CD4-positive, alpha-beta T cell treated with Interleukin-15 for 4 hours (primary cell): ENCODE results near the gene DEGS2.
"Not testable (repeated sequence)": the region's sequence is repeated elsewhere in the genome, so short reads cannot be mapped to it uniquely, and the experiment has no call there.

ENCODE experiments used
- DNase-seq: peaks from one replicate; pipeline ENCODE4 v3.0.0-alpha.2; 2020; ENCODE audit warnings: low spot score

DEGS2 gene

DNA sequence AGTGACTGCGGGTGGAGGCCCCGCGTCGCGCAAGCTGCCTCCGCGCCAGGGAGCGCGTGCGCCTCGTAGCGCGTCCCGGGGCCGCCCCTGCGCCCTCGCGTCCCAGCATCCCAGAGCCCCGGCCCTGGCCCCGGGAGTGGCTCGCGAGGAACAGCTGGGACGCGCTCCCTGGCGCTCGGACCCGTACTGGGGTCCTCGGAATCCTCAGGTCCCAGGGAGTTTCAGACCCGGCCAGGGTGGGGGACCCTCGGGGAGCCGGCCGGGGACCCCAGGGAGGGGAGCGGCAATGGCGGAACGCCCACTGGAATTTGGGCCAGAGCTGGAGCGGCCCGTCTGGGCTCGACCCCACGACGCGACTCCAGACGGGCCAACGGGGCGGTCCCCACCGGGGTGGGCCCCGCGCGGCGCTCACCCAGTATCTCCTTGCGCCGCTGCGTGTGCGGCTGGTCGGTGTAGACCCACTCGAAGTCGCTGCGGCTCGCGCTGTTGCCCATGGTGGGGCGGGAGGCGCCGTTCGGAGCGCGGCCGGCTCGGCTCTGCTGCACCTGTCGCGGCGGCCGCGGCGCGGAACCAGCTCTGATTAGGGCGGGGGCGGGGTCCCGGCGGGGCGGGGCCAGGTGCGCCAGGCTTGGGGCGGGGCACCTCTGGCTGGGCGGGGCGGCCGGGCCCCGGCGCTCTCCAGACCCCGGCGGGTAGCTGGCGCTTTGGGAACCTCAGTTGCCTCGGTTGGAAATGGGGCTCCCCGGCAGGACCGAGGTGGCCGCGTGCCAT, at the start of gene DEGS2:
DEGS2 (minus strand) TSS at position 552 of the 771 bp plus-strand sequence; CDS start at position 494, 58 bp downstream.
- peak; percentile 36 for DNase-seq

DNA sequence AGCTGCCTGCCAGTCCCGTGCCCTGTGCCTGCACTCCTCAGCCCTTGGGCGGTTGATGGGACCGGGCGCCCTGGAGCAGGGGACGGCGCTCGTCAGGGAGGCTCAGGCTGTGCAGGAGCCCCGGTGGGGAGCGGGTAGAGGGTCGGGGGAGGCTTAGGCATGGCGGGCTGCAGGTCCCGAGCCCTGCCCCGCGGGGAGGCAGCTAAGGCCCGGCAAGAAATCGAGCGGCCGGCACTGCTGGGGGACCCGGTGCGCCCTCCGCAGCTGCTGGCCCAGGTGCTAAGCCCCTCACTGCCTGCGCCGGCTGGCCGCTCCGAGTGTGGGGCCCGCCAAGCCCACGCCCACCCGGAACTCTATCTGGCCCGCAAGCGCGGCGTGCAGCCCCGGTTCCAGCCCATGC, 48.7 kb upstream of the DEGS2 start:
- not testable (repeated sequence) for DNase-seq

DNA sequence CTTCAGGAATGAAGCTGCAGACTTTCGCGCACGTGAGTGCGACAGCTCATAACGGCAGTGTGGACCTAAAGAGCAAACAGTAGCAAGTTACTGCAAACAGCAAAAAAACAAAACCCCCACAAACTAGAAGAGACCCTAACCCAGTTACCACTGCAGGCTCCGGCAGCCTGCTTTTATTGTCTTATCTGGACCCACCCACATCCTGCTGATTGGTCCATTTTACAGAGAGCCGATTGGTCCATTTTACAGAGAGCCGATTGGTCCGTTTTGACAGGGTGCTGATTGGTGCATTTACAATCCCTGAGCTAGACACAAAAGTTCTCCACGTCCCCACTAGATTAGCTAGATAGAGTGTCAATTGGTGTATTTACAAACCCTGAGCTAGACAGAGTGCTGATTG, 48.1 kb upstream of the DEGS2 start:
- DNase-seq, result not testable (repeated sequence)

- not testable (repeated sequence) for DNase-seq
These were observed 45.4 kb upstream of the DEGS2 start for GRCh38 chr14:100204835-100205167.

DNA sequence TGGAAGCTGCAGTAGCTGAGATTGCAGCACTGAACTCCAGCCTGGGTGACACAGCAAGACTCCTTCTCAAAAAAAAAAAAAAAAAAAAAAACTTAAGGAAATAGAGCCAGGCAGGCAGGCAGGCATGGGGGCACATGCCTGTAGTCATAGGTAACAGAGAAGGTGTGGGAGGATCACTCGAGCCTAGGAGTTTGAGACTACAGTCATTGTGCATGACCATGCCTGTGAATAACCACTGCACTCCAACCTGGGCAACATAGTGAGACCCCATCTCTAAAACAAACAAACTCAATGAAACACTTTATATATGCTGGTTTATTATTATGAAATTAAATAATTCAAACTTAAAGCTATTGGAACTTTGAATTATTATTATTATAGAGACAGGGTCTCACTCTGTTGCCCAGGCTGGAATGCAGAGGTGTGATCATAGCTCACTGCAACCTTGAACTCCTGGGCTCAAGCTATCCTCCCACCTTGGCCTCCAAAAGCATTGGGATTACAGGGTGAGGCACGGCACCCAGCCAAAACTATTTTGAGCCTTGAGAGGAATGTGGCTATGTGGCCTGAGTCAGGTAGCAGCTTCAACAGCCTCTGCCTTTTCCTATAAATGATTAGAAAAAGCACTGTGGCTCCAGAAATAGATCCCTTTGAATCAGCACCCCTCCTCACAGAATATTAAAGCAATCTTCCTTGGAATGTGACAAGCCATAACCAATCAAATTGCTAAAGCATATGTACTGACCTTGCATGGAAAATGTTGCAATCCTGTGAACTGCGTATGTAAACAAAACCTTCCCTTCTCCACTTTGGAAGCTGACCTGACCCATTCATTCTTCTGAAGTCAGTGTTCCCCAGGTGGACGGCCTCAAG, 44.8 kb upstream of the DEGS2 start:
- no peak for DNase-seq

DNA sequence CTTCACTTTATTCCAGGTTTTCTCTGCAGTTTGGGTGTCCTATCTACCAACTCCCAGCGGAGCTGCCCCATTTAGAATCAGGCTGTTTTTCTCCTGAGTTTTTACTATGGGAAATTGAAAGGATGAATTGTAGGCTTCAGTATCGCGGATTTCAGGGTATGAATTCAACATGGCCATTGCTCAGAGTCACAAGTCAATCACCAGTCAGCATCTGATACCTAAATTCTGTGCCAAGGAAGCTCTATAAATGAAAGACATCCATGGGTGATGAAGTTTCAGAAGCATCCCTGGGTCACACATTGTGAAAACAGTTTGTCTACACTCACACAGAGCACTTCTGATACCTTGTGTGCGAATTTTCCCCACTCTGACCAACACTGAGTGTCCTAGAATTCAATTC, 43.7 kb upstream of the DEGS2 start:
- DNase-seq, result no peak

- no peak for DNase-seq
These were observed 43.3 kb upstream of the DEGS2 start for GRCh38 chr14:100202712-100203111.

DNA sequence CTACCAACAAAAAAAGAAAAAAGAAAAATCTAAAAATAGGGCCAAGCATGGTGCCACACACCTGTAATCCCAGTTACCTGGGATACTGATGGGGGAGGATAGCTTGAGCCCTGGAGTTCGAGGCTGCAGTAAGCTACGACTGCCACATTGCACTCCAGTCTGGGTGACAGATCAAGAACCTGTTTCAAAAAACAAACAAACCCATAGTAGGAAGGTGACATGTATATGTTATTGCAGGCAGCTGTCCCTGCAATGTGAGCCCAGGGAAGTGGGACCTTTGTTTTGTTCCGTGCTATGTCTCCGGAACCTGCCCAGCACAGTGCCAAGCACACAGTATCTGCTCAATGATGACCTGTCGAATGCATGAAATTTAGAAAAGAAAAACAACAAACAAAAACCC, 42.3 kb upstream of the DEGS2 start:
- DNase-seq, result no peak

DNA sequence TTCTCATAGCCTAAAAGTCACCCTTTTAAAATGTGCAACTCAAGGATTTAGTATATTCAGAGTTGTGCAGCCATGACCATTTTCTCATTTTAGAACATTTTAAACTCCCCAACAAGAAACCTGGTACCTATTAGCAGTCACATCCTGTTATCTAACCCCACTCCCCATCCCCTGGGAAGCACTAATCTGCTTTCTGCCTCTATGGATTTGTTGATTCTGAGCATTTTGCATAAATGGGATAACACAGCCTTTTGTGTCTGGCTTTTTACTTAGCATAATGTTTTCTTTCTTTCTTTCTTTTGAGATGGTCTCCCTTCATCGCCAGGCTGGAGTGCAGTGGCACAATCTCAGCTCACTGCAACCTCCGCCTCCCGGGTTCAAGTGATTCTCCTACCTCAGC, 40.9 kb upstream of the DEGS2 start:
- no peak for DNase-seq

DNA sequence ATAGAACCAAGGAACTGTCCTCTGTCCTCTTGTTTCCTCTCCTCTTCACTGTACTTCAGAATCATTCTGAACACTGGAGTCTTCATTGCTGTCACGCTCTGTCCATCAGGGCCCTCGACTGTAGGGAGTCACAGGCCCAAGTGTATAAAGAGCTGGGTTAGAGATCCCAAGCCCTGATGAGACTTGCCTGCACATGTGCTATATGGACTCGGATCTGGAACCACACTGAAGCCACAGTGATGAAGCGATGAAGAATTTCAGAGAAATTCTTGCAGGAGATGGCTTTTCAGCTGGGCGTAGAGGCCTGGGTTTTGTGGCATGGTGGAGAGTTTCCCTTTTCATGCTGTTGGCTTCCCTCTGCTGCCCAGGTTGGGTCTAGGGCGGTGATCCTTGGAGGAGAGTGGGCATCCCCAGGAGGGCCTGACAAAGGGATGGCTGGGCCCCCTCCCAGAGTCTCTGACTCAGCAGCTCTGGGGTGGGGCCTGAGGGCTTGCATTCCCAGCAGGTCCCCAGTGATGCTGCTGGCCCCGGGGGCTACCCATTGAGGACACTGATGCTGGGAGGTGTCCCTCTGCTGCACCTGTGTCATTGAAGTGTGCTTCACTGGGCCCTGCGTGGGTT, 39.9 kb upstream of the DEGS2 start:
- DNase-seq, result no peak

- DNase-seq, result peak; percentile 3
These were observed 34.2 kb upstream of the DEGS2 start for GRCh38 chr14:100193417-100194357.

DNA sequence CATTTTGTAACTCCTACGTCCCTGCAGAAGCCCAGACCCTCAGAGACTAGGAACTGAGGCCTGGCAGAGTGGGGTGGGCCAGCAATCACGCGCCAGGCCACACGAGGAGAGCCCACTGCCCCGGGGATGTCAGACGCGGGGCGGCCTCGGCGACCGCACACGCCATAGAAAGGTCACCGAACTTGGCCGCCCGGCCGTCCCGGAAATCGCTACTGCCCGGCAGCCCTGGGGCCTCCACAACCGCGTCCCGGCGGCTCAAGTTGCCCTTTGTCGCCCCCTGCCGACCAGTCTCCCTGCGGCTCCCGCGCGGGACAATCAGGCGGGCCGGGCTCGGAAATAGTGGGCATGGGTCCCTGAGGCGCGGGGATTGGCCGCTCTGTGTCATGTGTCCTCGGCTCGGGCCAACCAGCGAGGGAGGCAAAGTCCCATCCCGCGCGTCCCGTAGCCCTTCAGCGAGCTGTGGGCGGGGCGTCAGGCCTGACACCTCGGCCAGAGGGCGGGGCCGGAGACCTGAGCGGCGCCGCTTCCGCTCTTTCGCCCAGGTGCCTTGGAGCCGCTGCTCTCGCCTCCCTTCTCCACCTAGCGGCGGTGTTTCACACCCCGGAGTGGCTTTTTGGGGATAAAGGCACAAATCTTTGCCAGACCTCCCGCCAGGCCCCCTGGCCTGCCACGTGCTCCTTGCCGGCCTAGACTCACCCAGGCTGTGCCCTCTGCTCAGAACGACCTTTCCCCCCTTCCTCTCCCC, 33.4 kb upstream of the DEGS2 start:
- peak; percentile 100 for DNase-seq

DNA sequence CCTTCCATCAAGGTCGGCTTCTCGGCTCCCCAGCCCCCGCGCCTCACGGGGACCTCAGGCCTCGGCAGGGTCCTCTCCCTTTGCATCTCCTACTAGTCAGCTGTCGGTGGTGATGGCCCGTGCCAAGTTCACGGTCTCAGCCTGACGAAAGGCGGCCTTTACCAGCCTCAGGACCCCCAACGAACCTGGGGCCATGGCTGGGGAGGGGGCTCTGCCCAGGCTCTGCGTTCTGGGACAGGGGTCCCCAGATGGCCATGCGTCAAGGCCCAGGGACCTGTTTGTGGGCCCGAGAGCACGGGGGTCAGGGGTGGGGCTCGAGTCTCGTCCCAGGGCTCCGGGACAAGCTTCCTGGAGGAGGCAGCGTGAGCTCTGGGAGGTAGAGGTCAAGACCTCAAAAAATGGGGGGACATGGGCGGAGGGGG, 32.8 kb upstream of the DEGS2 start:
- DNase-seq, result no peak

- DNase-seq, result no peak
These were observed 32.3 kb upstream of the DEGS2 start for GRCh38 chr14:100191584-100192249.

GRCh38 chr14:100190126-100190525, 30.7 kb upstream of the DEGS2 start:
- no peak for DNase-seq

GRCh38 chr14:100188392-100189030, 29.1 kb upstream of the DEGS2 start:
- no peak for DNase-seq

DNA sequence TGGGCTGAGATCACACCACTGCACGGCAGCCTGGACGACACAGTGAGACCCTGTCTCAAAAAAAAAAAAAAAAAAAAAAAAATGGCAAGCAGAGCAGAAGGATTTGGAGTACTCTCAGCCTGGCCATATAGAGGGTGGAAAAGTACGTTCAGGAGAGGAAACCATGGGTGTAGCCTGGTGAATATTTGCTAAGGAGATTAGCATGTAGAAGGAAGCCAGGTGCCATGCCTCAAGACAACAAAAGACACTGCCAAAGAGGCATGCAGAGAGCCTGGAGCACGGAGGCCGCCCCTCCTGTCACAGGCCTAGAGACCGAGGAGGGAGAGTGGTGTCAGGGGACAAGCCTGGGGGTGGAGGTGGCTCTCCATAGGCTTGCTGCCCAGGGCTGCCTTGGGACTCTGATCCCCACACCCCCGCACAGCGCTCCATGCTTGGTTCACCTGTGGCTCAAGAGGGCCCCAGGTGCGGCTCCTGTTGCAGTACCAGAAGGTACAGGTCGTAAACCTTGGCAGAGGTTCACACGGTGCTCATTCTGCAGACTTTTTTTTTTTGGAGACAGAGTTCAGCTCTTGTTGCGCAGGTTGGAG, 27.9 kb upstream of the DEGS2 start:
- DNase-seq, result no peak

GRCh38 chr14:100181876-100182551, 22.6 kb upstream of the DEGS2 start:
- DNase-seq, result not testable (repeated sequence)

DNA sequence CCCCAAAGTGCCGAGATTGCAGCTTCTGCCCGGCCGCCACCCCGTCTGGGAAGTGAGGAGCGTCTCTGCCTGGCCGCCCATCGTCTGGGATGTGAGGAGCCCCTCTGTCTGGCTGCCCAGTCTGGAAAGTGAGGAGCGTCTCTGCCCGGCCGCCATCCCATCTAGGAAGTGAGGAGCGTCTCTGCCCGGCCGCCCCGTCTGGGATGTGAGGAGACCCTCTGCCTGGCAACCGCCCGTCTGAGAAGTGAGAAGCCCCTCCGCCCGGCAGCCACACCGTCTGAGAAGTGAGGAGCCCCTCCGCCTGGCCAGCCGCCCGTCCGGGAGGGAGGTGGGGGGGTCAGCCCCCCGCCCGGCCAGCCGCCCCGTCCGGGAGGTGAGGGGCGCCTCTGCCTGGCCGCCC, 21.2 kb upstream of the DEGS2 start:
- DNase-seq, result not testable (repeated sequence)
